Measurements from ENCODE around the gene H6PD.

H6PD gene

GRCh38 chr1:9311479-9311878, 76.9 kb downstream of the H6PD start:
- peak overlapping the region; percentile 33 for H3K4me3 ChIP-seq
- TF ChIP-seq CTCF (IDR thresholded peaks at IDR 0.05), result no peak
- peak overlapping the region; percentile 22 to 63 for H3K27ac ChIP-seq
- no peak for DNase-seq (ENCODE audit: low spot score)

- no peak overlapping the region for H3K4me3 ChIP-seq
- no peak for DNase-seq (ENCODE audit: low spot score)
- no peak overlapping the region for H3K27ac ChIP-seq
- no peak for TF ChIP-seq CTCF (IDR thresholded peaks at IDR 0.05)
These were observed 77.7 kb downstream of the H6PD start for GRCh38 chr1:9312168-9312720.

GRCh38 chr1:9313576-9313975, 79.0 kb downstream of the H6PD start:
- TF ChIP-seq CTCF (IDR thresholded peaks at IDR 0.05), result no peak

GRCh38 chr1:9314111-9314510, 79.5 kb downstream of the H6PD start:
- TF ChIP-seq CTCF (IDR thresholded peaks at IDR 0.05), result no peak
- Histone ChIP-seq H3K4me3 (no peak overlapping the region), H3K27ac (peak overlapping the region in 1 of 2 donors; percentile 71)
- no peak for DNase-seq (ENCODE audit: low spot score)

More at GRCh38 chr1:9313576-9313975, 79.0 kb downstream of the H6PD start:
- no peak for DNase-seq (ENCODE audit: low spot score)
- peak overlapping the region in 1 of 2 donors; percentile 54 for H3K27ac ChIP-seq
- H3K4me3 ChIP-seq, result no peak overlapping the region

- no peak for TF ChIP-seq CTCF (IDR thresholded peaks at IDR 0.05)
- no peak overlapping the region for H3K4me3 ChIP-seq
- peak overlapping the region in 1 of 2 donors; percentile 71 for H3K27ac ChIP-seq
These were observed 80.3 kb downstream of the H6PD start for GRCh38 chr1:9314711-9315379.

GRCh38 chr1:9315411-9316079, 81.0 kb downstream of the H6PD start:
- no peak for DNase-seq (ENCODE audit: low spot score)
- TF ChIP-seq CTCF (IDR thresholded peaks at IDR 0.05), result no peak
- Histone ChIP-seq H3K27ac (peak overlapping the region; percentile 4 to 71), H3K4me3 (peak overlapping the region; percentile 25)

More at GRCh38 chr1:9314711-9315379, 80.3 kb downstream of the H6PD start:
- DNase-seq (ENCODE audit: low spot score), result no peak
